ENCODE measurements around the gene CLEC4G.
"Not testable (repeated sequence)": the region's sequence is repeated elsewhere in the genome, so short reads cannot be mapped to it uniquely, and the experiment has no call there.

The CLEC4G gene

GRCh38 chr19:7746903-7747884 lies 15.3 kb upstream of the CLEC4G start, which contains the start of gene CD209:
CD209 (minus strand) TSS chr19:7747534; CDS start chr19:7747511, 23 bp downstream.
- DNase-seq (ENCODE audit: low read depth in 3 of 3): no peak

GRCh38 chr19:7746306-7746705 lies 14.4 kb upstream of the CLEC4G start:
- DNase-seq (ENCODE audit: low read depth in 3 of 3): not testable (repeated sequence)

- no peak for DNase-seq (ENCODE audit: low read depth in 3 of 3)
These were observed 13.2 kb upstream of the CLEC4G start for GRCh38 chr19:7744871-7745650.

GRCh38 chr19:7744199-7744786 lies 12.4 kb upstream of the CLEC4G start:
- DNase-seq (ENCODE audit: low read depth in 3 of 3): no peak

- no peak for DNase-seq (ENCODE audit: low read depth in 3 of 3)
These were observed 11.5 kb upstream of the CLEC4G start for GRCh38 chr19:7743425-7743841.

- DNase-seq (ENCODE audit: low read depth in 3 of 3): no peak
These were observed 11.1 kb upstream of the CLEC4G start for GRCh38 chr19:7742991-7743390.

GRCh38 chr19:7742575-7742974 lies 10.7 kb upstream of the CLEC4G start:
- DNase-seq (ENCODE audit: low read depth in 3 of 3): no peak

GRCh38 chr19:7740682-7741054 lies 8.8 kb upstream of the CLEC4G start:
- DNase-seq (ENCODE audit: low read depth in 3 of 3): no peak

- no peak for DNase-seq (ENCODE audit: low read depth in 3 of 3)
These were observed 8.1 kb upstream of the CLEC4G start for GRCh38 chr19:7739801-7740681.

- DNase-seq (ENCODE audit: low read depth in 3 of 3): no peak
These were observed 7.4 kb upstream of the CLEC4G start for GRCh38 chr19:7739211-7739755.

- DNase-seq (ENCODE audit: low read depth in 3 of 3): no peak
These were observed 6.1 kb upstream of the CLEC4G start for GRCh38 chr19:7738023-7738422.

GRCh38 chr19:7737215-7737614 lies 5.3 kb upstream of the CLEC4G start:
- DNase-seq (ENCODE audit: low read depth in 3 of 3): no peak

- no peak for DNase-seq (ENCODE audit: low read depth in 3 of 3)
These were observed 4.2 kb upstream of the CLEC4G start for GRCh38 chr19:7736148-7736547.

- no peak for DNase-seq (ENCODE audit: low read depth in 3 of 3)
These were observed 2.6 kb upstream of the CLEC4G start for GRCh38 chr19:7734220-7735203.

GRCh38 chr19:7733376-7733775 lies 1.5 kb upstream of the CLEC4G start:
- DNase-seq (ENCODE audit: low read depth in 3 of 3): no peak

GRCh38 chr19:7731615-7732014 lies 295 bp downstream of the CLEC4G start:
- no peak for DNase-seq (ENCODE audit: low read depth in 3 of 3)

GRCh38 chr19:7731218-7731595 lies 703 bp downstream of the CLEC4G start:
- DNase-seq (ENCODE audit: low read depth in 3 of 3): no peak

GRCh38 chr19:7730286-7731217 lies 1.4 kb downstream of the CLEC4G start:
- DNase-seq (ENCODE audit: low read depth in 3 of 3): no peak

GRCh38 chr19:7729831-7730285 lies 2.1 kb downstream of the CLEC4G start:
- no peak for DNase-seq (ENCODE audit: low read depth in 3 of 3)
